Naive thymus-derived CD4-positive, alpha-beta T cell (primary cell): ENCODE results near the gene CCR1. TPM values are rescaled to one million over a fixed set of nuclear protein-coding genes. Genes with fewer than 3 reads are reported as not detected.

Experiments used
- ATAC-seq: fragments of 150-1000 bp; cut with Tn5 transposase; 2 replicates; pipeline ENCODE4 v1.10.0; 2021; ENCODE audit warnings: mild to moderate bottlenecking, moderate library complexity
- CTCF ChIA-PET: fragments of 350-600 bp; sonication (Branson Sonifier 250); formaldehyde crosslinking; loops from one replicate; lab custom pipeline; 2021; ENCODE audit warnings: antibody characterized with exemption; lab: Charles Lee
- POLR2A ChIA-PET: fragments of 350-600 bp; sonication (Branson Sonifier 250); formaldehyde crosslinking; loops from one replicate; lab custom pipeline; 2021; ENCODE audit warnings: antibody characterized with exemption, inconsistent platforms; lab: Charles Lee
- DNase-seq, 9 donors: peaks; one replicate each; pipeline versions ENCODE4 v3.0.0 to v3.0.0-alpha.2; 2020 to 2022; ENCODE audit warnings: mixed read lengths in 1 of 9
- H3K27ac ChIP-seq: one replicate; pipeline ENCODE4 v1.7.0; 2013; ENCODE audit warnings: mild to moderate bottlenecking, low read depth, low read length, moderate library complexity
- H3K27me3 ChIP-seq, 2 donors: one replicate each; pipeline ENCODE4 v1.7.0; 2013; ENCODE audit warnings: low read length in 2 of 2, mild to moderate bottlenecking in 2 of 2, moderate library complexity in 2 of 2; ENCODE audit not compliant: control insufficient read depth in 2 of 2, insufficient read depth in 2 of 2
- H3K36me3 ChIP-seq, 3 experiments: 1 replicate in 2 of 3; 2 replicates in 1 of 3; pipeline ENCODE4 v1.7.0; 2013; ENCODE audit warnings: low read length in 3 of 3, mild to moderate bottlenecking in 3 of 3, moderate library complexity in 1 of 3; ENCODE audit not compliant: insufficient read depth in 3 of 3, control insufficient read depth in 2 of 3
- H3K4me1 ChIP-seq, 2 donors: one replicate each; pipeline ENCODE4 v1.7.0; 2013; ENCODE audit warnings: low read length in 2 of 2, mild to moderate bottlenecking in 2 of 2, moderate library complexity in 1 of 2; ENCODE audit not compliant: control insufficient read depth in 2 of 2, insufficient read depth in 2 of 2
- H3K4me3 ChIP-seq: 2 replicates; pipeline ENCODE4 v1.7.0; 2013; ENCODE audit warnings: mild to moderate bottlenecking, low read length
- H3K9me3 ChIP-seq, 3 experiments: 1 replicate in 2 of 3; 2 replicates in 1 of 3; pipeline ENCODE4 v1.7.0; 2013; ENCODE audit warnings: low read length in 3 of 3; ENCODE audit not compliant: control insufficient read depth in 2 of 3
- H3K27ac Mint-ChIP-seq, 9 donors: one replicate each; pipeline ENCODE4 v1.8.0; 2020 to 2022; ENCODE audit warnings: mixed read lengths in 9 of 9, mild to moderate bottlenecking in 8 of 9, moderate library complexity in 5 of 9, inconsistent platforms in 2 of 9
- H3K27me3 Mint-ChIP-seq, 5 donors: one replicate each; pipeline ENCODE4 v1.8.0; 2021 to 2022; ENCODE audit warnings: mixed read lengths in 5 of 5, mild to moderate bottlenecking in 1 of 5
- H3K36me3 Mint-ChIP-seq, 5 donors: one replicate each; pipeline ENCODE4 v1.8.0; 2020 to 2022; ENCODE audit warnings: mixed read lengths in 5 of 5, mild to moderate bottlenecking in 3 of 5, inconsistent platforms in 1 of 5
- H3K4me1 Mint-ChIP-seq, 7 donors: one replicate each; pipeline ENCODE4 v1.8.0; 2020 to 2022; ENCODE audit warnings: mixed read lengths in 7 of 7, mild to moderate bottlenecking in 3 of 7, inconsistent platforms in 1 of 7
- H3K4me3 Mint-ChIP-seq, 10 donors: one replicate each; pipeline ENCODE4 v1.8.0; 2020 to 2022; ENCODE audit warnings: mild to moderate bottlenecking in 10 of 10, mixed read lengths in 10 of 10, moderate library complexity in 6 of 10, inconsistent platforms in 2 of 10
- H3K9me3 Mint-ChIP-seq, 11 donors: one replicate each; pipeline ENCODE4 v1.8.0; 2020 to 2022; ENCODE audit warnings: mixed read lengths in 11 of 11, mild to moderate bottlenecking in 4 of 11, inconsistent platforms in 1 of 11, moderate library complexity in 1 of 11
- intact Hi-C, 2 donors: fragments of 100-400 bp; cut with micrococcal nuclease; formaldehyde crosslinking; loops; one replicate each; pipeline ENCODE4 v1.15.1; 2023
- polyA plus RNA-seq, 2 donors: library from polyadenylated mRNA; unstranded; fragments of 300-500 nt; fragmentation: Illumina TruSeq; gene quantifications; one replicate each; pipeline ENCODE4 v1.2.3, GENCODE V29; 2021
- total RNA-seq, 6 experiments: library from RNA in 5 of 6; stranded (reverse) in 5 of 6; gene quantifications; 1 replicate in 5 of 6; 2 replicates in 1 of 6; pipeline ENCODE4 v1.2.3 and lab custom pipeline; 2021 to 2026

CCR1 gene
- total and polyA plus RNA-seq, 7 experiments from 2014 or later = 0.08 to 27.6 (median 2.6) TPM

DNA sequence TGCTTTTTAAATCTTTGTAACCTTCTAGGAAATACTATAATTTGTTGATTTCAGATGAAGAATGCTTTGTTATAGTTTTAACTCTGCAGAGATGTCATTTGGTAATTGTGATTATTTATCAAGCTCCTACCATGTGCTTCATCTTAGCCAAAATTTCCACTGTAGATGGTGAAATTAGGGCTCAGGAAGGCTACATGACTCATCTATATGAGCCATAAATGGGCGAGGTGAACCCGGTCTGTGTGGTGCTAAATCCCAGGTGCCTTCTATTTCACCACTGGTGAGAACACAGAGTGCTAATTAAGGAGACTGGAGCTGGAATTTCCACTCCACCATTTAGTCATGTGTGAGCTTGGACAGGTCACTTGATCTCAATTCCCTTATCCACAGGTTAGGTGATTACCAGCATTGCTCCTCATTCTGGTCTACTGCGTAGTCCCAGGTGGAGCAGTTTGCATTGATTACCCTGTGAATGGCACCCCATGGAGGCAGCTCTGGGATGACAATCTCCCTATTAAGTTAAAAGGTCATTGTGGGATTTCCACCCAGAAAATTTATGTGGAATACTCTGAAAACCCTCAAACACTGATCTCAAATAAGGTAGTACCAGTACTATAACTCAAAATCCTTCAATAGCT lies 31.3 kb upstream of the CCR1 start:
- Histone ChIP-seq H3K9me3 (no peaks in the 10 kb centered on the region), H3K27me3 (no peaks in the 10 kb centered on the region), H3K36me3 (no peaks in the 10 kb centered on the region), H3K27ac (no peak overlapping the region), H3K4me1 (peaks cover 0 to 7% of the 10 kb centered on the region in 2 donors), H3K4me3 (no peak overlapping the region)
- intact Hi-C loops = no loop called here
- Mint-ChIP-seq H3K36me3 (peaks cover 0 to 2% (median 0%) of the 10 kb centered on the region in 5 donors), H3K4me3 (no peak overlapping the region), H3K4me1 (peaks cover 0 to 11% (median 0%) of the 10 kb centered on the region in 7 donors), H3K27me3 (peaks cover 0 to 77% (median 5%) of the 10 kb centered on the region in 5 donors), H3K27ac (no peak overlapping the region), H3K9me3 (peaks cover 0 to 1% (median 0%) of the 10 kb centered on the region in 11 donors)
- ChIA-PET POLR2A (interaction anchor here (1.0 kb wide), 1 partner anchor 13 kb away, joined by 4 read pairs; no protein-coding TSS in a partner anchor), CTCF (no interaction called here)
- ATAC-seq (no peak), DNase-seq (no peak)

DNA sequence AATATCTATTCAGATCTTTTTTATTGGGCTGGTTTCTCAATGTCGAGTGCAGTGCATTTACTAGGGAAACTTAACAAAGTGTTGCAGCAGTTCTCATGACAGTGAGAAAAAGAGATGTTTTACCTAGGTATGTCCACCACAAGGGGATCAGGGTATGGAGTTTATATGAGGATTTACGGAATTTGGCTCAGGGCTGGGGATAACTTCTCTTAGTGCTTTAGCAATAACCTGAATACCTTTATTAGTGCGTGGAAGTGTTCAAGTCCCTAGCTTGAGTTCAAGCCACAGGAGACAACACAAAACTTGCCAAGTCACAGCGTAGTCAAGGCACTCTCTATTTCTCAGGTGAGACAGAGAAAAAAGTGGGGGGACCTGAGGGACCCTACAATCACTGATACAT lies 30.3 kb upstream of the CCR1 start:
- POLR2A ChIA-PET = interaction anchor here (1.0 kb wide), 1 partner anchor 12 kb away, joined by 4 read pairs; no protein-coding TSS in a partner anchor
- H3K9me3 Mint-ChIP-seq = peaks cover 0 to 1% (median 0%) of the 10 kb centered on the region in 11 donors
- H3K9me3 ChIP-seq = no peaks in the 10 kb centered on the region

DNA sequence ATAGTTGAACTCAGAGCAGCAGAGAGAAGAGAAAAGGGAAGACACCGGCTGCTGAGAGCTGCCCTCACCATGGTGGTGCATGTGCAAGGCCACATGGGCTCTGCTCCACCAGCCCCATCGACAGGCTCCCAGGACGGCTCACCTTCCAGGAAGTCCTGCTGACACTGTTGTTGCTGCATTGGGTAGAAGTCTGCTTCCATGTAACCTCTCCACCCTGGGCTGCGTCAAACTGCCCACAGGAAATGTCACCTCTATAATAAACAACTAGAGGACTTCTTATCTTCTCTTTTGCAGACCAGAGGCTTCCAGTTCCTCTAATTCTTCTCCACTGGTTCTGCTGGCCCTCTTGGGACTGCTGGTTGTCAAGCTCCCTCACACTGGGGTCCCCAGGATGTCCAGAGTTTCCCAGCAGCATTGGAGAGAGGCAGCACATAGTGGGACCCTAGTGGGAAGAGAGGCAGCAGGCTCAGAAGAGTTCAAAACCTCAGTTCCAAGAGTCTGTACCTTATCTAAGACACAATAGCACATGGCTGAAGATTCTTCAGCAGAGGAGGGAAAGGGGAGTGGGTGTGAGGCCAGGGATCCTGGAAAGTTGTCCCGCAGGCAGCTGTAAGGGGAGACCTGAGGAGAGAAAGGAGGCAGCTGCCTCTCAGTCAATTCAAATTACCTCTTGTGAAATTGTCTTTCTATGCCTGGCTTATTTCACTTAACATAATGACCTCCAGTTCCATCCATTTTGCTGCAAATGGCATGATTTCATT lies 28.4 kb upstream of the CCR1 start:
- DNase-seq (no peak), ATAC-seq (peak; percentile 83)
- Histone ChIP-seq H3K36me3 (no peaks in the 10 kb centered on the region), H3K27ac (no peak overlapping the region), H3K9me3 (no peaks in the 10 kb centered on the region), H3K27me3 (no peaks in the 10 kb centered on the region), H3K4me1 (peaks cover 0 to 7% of the 10 kb centered on the region in 2 donors), H3K4me3 (no peak overlapping the region)
- ChIA-PET CTCF (no interaction called here), POLR2A (no interaction called here)
- H3K27me3 Mint-ChIP-seq = peaks cover 0 to 72% (median 8%) of the 10 kb centered on the region in 5 donors
- H3K27ac Mint-ChIP-seq = no peak overlapping the region
- intact Hi-C loops = no loop called here
- peaks cover 0 to 1% (median 0%) of the 10 kb centered on the region in 11 donors for H3K9me3 Mint-ChIP-seq
- no peak overlapping the region for H3K4me3 Mint-ChIP-seq
- peaks cover 0 to 5% (median 0%) of the 10 kb centered on the region in 7 donors for H3K4me1 Mint-ChIP-seq
- peaks cover 0 to 2% (median 0%) of the 10 kb centered on the region in 5 donors for H3K36me3 Mint-ChIP-seq

More for the DNA sequence above, 30.3 kb upstream of the CCR1 start:
- no peak overlapping the region for H3K4me3 Mint-ChIP-seq
- no peak overlapping the region for H3K4me3 ChIP-seq
- peaks cover 0 to 7% of the 10 kb centered on the region in 2 donors for H3K4me1 ChIP-seq
- ATAC-seq (no peak), DNase-seq (no peak)
- no peak overlapping the region for H3K27ac ChIP-seq
- no peaks in the 10 kb centered on the region for H3K27me3 ChIP-seq
- no peaks in the 10 kb centered on the region for H3K36me3 ChIP-seq
- H3K36me3 Mint-ChIP-seq = peaks cover 0 to 2% (median 0%) of the 10 kb centered on the region in 5 donors
- H3K27me3 Mint-ChIP-seq = peaks cover 0 to 73% (median 5%) of the 10 kb centered on the region in 5 donors
- CTCF ChIA-PET = interaction anchor here (0.6 kb wide), 1 partner anchor 669 kb away, joined by 4 read pairs; no protein-coding TSS in a partner anchor
- intact Hi-C loops = no loop called here
- H3K4me1 Mint-ChIP-seq = peaks cover 0 to 11% (median 0%) of the 10 kb centered on the region in 7 donors
- H3K27ac Mint-ChIP-seq = no peak overlapping the region

DNA sequence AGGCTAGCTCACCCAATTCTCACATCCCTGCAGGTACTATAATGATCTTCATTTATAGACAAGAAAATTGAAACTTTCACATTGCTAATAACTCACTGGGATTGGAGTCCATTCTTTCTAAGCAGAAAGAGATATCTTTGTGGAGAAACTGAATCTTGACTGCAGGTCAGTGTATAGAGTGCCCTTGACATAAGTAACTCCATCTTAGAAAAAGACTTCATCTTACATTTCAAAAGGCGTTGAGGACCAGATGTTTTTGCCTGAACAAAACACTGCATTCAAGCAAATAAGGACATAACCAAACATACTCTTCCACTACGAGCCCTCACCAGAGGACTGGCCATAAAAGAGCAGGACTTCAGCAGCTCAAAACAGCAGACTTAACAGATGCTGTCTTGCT lies 27.3 kb upstream of the CCR1 start:
- Mint-ChIP-seq H3K9me3 (peaks cover 0 to 1% (median 0%) of the 10 kb centered on the region in 11 donors), H3K27ac (no peak overlapping the region), H3K4me1 (peaks cover 0 to 5% (median 0%) of the 10 kb centered on the region in 7 donors), H3K4me3 (no peak overlapping the region), H3K27me3 (peaks cover 0 to 71% (median 8%) of the 10 kb centered on the region in 5 donors), H3K36me3 (peaks cover 0 to 2% (median 0%) of the 10 kb centered on the region in 5 donors)
- intact Hi-C loops = no loop called here
- no peaks in the 10 kb centered on the region for H3K36me3 ChIP-seq
- H3K27ac ChIP-seq = no peak overlapping the region
- H3K27me3 ChIP-seq = no peaks in the 10 kb centered on the region
- no peak overlapping the region for H3K4me3 ChIP-seq
- H3K9me3 ChIP-seq = no peaks in the 10 kb centered on the region
- DNase-seq (no peak), ATAC-seq (no peak)
- CTCF ChIA-PET = no interaction called here
- peaks cover 0 to 7% of the 10 kb centered on the region in 2 donors for H3K4me1 ChIP-seq
- POLR2A ChIA-PET = no interaction called here

DNA sequence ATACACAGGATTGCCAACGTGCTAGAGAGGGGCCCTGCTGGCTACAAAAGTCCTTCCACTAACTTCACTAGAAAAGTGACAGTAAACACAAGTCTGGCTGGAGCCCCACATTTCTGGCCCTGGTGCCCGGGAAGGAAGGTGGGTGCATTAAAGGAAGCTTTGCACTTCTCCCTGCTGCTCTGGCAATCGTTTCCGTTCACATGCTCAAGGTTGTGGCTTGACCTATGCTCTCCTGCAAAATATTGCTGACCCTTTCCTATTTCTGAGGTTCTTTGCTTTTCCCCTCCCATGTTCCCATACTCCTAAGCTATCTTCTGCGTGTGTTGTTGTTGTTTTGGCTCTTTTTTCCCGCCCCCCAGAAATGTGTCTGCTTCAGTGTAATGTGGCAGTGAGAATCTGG lies 25.1 kb upstream of the CCR1 start:
- peaks cover 4 to 69% (median 13%) of the 10 kb centered on the region in 5 donors for H3K27me3 Mint-ChIP-seq
- CTCF ChIA-PET = no interaction called here
- peak overlapping the region in 1 of 10 donors; percentile 10 for H3K4me3 Mint-ChIP-seq
- H3K36me3 ChIP-seq = no peaks in the 10 kb centered on the region
- no peak overlapping the region for H3K4me3 ChIP-seq
- peaks cover 0 to 14% of the 10 kb centered on the region in 2 donors for H3K4me1 ChIP-seq
- POLR2A ChIA-PET = no interaction called here
- H3K27ac Mint-ChIP-seq = no peak overlapping the region
- DNase-seq = no peak
- no peak for ATAC-seq
- no peaks in the 10 kb centered on the region for H3K27me3 ChIP-seq
- H3K9me3 ChIP-seq = no peaks in the 10 kb centered on the region
- H3K27ac ChIP-seq = no peak overlapping the region
- intact Hi-C loops = no loop called here
- H3K4me1 Mint-ChIP-seq = peaks cover 0 to 11% (median 0%) of the 10 kb centered on the region in 7 donors
- H3K36me3 Mint-ChIP-seq = peaks cover 0 to 2% (median 0%) of the 10 kb centered on the region in 5 donors
- H3K9me3 Mint-ChIP-seq = peaks cover 0 to 1% (median 0%) of the 10 kb centered on the region in 11 donors

DNA sequence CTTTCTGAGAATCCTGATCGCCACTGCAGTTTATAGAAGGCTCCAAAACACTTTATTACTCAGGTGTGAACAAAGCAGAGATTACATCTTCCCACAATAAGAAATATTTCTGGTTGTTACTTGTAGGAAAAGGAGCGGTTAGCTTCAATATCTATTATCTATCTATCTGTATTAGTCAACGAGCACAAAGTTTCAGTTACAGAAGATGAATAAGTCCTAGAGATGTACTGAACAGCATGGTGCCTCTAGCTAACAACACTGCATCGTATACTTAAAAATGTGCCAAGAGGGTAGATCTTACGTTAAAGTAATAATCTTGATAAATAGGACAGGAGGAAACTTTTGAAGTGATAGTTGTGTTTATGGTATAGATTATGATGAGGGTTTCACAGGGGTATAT lies 23.2 kb upstream of the CCR1 start:
- ChIA-PET POLR2A (interaction anchor here (0.6 kb wide), 1 partner anchor 279 kb away, joined by 3 read pairs; no protein-coding TSS in a partner anchor), CTCF (interaction anchor here (1.5 kb wide), 1 partner anchor 147 kb away, joined by 3 read pairs; no protein-coding TSS in a partner anchor)
- peaks cover 0 to 4% (median 3%) of the 10 kb centered on the region in 11 donors for H3K9me3 Mint-ChIP-seq
- Histone ChIP-seq H3K36me3 (no peaks in the 10 kb centered on the region), H3K27me3 (no peaks in the 10 kb centered on the region), H3K27ac (no peak overlapping the region), H3K4me1 (peaks cover 0 to 15% of the 10 kb centered on the region in 2 donors), H3K4me3 (no peak overlapping the region), H3K9me3 (no peaks in the 10 kb centered on the region)
- no peak overlapping the region for H3K27ac Mint-ChIP-seq
- H3K4me1 Mint-ChIP-seq = peaks cover 0 to 14% (median 0%) of the 10 kb centered on the region in 7 donors
- no peak for ATAC-seq
- DNase-seq = no peak
- intact Hi-C loops = no loop called here
- peaks cover 4 to 62% (median 13%) of the 10 kb centered on the region in 5 donors for H3K27me3 Mint-ChIP-seq
- H3K36me3 Mint-ChIP-seq = peaks cover 0 to 8% (median 0%) of the 10 kb centered on the region in 5 donors
- no peak overlapping the region for H3K4me3 Mint-ChIP-seq
